Mesenteric fat pad (tissue), 1 donor: ENCODE measurements around the gene SART1. TPM values are rescaled to one million over a fixed set of nuclear protein-coding genes. Genes with fewer than 3 reads are reported as not detected.

ENCODE experiments used
- DNase-seq: peaks from one replicate; pipeline ENCODE4 v3.0.0-alpha.2; 2020; ENCODE audit warnings: low spot score
- total RNA-seq: library from RNA; stranded (reverse); fragmentation: NEBNext Ultra II Directional; extraction: Animal tissue kit (Norgen Biotek cat#: 25700); gene quantifications from one replicate; pipeline ENCODE4 v1.2.1, GENCODE V29; 2021
- donor health status: DM: yes; HTN: yes; CAD: no.

SART1 gene
- total RNA-seq, 1 donor from 2014 or later = 47.9 TPM

- DNase-seq = no peak
These were observed 619 bp downstream of the SART1 start for GRCh38 chr11:65962141-65962564.

DNA sequence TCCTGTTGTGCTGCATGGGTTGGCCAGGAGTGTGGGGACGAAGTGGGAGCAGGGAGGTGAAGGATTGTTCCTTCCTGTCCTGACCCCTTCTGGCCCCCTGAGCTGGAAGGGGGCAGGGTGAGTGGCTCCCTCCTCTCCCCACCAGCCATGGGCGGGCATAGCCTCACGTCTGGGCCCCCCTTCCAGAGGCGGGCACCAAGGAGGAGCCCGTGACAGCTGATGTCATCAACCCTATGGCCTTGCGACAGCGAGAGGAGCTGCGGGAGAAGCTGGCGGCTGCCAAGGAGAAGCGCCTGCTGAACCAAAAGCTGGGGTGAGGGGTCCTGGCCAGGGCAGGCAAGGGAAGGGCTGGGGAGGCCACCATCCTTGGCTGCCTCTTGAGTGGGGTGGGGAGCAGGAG is 3.4 kb downstream of the SART1 start:
- DNase-seq = no peak

GRCh38 chr11:65965986-65966762 is 4.6 kb downstream of the SART1 start:
- DNase-seq = no peak

GRCh38 chr11:65967329-65967934 is 5.9 kb downstream of the SART1 start:
- DNase-seq = no peak

GRCh38 chr11:65968600-65969482 is 7.3 kb downstream of the SART1 start:
- no peak for DNase-seq

DNA sequence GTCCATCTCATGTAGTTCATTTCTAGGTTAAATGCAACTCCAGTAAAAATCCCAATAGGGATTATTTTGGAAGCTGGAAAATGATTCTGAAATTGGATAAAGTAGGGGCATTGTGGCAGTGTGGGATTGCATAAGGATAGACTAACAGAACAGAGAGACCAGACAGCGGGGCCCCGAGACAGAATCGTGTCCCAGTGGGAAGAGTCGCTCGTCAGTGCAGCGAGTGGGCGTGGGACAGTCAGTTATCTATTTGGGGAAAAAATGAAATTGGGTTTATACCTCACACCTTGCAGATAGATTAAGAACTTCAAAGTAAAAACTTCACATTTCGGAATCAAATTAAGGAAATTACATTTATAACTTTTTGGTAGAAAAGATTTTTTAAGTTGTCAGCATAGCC is 10.6 kb downstream of the SART1 start:
- no peak for DNase-seq

DNA sequence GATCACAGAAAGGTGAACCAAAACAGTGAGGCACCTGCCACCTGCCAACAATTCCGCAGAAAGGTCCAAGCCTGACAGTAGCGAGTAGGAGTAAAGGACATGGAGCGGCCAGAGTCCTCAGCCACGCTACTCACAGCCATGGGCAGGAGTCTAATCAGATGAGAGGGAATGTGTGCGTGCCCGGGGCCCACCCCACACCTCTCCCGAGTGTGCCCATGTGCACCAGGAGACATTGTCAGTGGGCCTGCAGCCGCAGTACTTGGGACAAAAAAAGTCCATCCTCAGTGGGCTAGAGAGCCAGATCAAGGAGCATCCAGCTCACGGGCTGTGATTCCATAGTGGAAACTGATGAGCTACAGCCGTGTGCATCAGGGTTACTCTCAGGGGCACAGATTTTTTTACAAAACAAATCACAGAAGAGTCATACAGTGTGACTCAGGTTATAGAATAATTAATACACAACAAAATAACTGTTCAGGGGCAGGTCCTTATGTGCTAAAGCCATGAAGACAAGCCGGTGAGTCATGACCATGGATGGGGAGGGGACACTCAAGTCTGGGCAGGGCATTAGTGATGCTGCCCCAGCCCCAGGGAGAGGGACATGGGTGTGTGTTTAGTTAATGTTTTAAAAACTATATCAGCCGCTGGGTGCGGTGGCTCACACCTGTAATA is 12.0 kb downstream of the SART1 start:
- DNase-seq = no peak

GRCh38 chr11:65975771-65976170 is 14.2 kb downstream of the SART1 start:
- no peak for DNase-seq

- DNase-seq = no peak
These were observed 15.0 kb downstream of the SART1 start for GRCh38 chr11:65976216-65977176.

DNA sequence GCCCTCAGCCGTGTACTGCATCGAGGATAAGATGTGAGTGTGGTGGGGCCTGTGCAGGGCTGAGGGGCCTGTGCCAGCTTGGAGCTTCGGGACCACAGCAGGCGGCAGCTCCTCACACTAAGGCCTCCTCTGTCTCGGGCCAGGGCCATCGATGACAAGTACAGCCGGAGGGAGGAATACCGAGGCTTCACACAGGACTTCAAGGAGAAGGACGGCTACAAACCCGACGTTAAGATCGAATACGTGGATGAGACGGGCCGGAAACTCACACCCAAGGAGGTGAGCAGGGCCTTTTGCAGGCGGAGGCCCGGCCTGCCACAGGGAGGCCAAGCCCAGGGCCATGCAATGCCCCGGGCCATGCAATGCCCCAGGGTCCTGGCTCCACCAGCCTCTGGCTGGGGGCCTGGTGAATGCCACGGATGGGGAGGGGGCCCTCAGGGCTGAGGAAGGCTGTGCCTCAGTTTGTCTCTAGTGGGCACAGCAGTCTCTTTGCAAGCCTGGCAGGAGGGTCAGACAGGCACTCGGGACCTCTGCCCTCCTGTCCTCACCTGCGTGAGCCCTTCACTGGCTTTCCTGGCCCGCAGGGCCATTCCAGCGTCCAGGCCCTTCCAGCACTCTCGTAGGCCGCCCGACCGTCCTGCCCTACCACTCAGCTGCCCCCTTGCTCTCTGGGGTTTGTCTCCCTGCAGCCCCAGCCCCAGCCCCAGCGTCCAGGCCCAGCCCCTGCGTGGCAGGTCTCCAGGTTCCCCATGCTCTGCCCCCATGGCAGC is 16.3 kb downstream of the SART1 start:
- DNase-seq = no peak

DNA sequence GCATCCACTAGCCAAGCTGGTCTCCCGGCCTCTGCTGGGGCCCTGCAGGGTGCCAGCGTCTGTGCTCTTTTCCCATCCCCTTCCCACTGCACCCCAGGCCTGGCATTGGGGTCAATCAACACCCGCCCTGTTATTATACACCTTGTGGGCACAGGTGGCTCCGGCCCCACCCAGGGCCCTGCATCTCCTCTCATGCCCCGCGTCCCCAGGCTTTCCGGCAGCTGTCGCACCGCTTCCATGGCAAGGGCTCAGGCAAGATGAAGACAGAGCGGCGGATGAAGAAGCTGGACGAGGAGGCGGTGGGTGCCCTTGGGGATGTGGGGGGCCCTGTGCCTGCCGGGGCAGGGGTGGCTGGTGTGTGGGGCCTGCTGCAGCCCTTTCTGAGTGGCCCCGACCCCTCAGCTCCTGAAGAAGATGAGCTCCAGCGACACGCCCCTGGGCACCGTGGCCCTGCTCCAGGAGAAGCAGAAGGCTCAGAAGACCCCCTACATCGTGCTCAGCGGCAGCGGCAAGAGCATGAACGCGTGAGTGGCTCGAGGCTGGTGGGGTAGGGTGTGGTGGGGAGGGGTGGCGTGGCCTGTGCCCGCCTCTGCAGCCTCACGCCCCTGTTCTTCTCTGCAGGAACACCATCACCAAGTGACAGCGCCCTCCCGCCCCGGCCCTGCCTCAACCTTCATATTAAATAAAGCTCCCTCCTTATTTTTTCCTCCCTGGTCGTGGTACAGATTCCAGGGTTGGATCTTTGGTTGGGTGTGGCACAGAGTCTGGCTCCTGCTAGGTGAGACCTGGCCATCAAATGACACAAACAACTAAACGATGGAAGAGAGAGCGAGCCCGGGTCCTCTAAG is 17.1 kb downstream of the SART1 start:
- no peak for DNase-seq

DNA sequence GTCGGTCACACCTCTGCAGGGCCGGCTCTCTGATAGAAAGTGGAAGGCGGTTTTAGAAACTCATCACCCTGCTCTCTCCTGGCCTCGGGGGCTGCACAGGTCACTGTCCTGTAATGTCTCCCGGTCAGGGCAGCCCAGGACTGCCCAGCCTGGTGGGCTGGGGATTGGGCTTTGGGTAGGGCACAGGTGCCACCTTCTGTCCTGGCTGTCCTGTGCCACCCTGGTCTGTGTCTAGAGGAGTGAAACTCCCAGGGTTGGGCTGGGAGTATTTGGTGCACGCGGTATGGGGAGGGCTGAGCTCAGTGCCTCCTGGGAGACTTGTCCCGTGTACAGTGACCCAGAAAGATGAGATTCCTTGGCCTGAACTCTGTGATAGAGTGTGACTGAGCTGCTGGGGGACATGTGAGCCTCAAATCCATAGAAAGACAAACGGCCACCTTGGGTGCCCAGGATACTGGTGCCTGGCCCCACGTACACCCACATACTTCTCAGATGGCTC is 17.8 kb downstream of the SART1 start:
- DNase-seq = no peak

- DNase-seq = no peak
These were observed 19.7 kb downstream of the SART1 start for GRCh38 chr11:65981101-65981740.

GRCh38 chr11:65981972-65982823 is 20.7 kb downstream of the SART1 start:
- no peak for DNase-seq

- DNase-seq = no peak
These were observed 21.5 kb downstream of the SART1 start for GRCh38 chr11:65982824-65983588.

GRCh38 chr11:65983589-65983987 is 22.1 kb downstream of the SART1 start:
- no peak for DNase-seq
